C4-2B (cell line): ENCODE measurements around the gene LOXL3.

ENCODE experiments used
- ZFX ChIP-seq: fragments of 450-650 bp; IDR thresholded peaks from 2 replicates; pipeline ENCODE4 v1.6.1; 2017
- TF ChIP-seq, protein P1 (sequence below): fragments of 450-650 bp; conservative IDR thresholded peaks from 2 replicates; pipeline ENCODE4 v1.5.1; 2017; ENCODE audit warnings: mild to moderate bottlenecking

DNA sequence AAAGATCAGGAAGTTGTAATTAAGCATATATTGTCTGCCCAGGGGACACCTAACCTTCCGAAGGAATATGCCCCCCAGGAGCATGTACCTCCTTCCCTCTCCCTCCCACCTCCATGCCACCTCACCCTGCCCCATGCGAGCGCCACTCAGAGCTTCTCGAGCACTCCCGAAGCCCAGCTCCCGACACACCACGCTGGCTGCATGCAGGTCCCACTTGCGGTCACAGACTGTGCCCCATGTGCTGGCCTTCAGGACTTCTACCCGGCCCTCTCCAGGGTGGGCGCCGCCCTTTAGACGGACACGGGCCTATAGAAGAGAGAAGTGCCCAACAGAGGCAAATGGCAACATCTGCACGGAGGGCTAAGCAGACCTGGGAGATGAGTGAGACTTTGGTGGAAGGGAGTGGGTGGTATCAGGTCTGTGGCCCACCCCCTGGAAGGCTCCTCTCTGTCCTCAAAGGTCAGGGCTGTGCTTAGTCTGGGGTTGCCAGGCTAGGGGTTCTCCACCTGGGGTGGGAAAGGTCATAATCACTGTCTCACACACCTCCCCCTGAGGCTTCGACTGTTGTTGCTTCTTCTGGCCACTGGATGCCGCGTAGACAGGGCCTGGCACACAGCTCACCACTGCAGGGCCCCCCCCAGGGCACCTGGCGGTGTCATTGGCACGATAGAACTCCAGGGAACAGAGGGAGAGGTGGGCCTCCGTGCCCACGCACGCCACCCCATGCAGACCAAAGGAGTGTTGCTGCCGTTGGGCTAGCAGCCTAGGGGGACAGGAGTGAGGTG, 17.4 kb downstream of the LOXL3 start:
- TF ChIP-seq, protein P1, sequence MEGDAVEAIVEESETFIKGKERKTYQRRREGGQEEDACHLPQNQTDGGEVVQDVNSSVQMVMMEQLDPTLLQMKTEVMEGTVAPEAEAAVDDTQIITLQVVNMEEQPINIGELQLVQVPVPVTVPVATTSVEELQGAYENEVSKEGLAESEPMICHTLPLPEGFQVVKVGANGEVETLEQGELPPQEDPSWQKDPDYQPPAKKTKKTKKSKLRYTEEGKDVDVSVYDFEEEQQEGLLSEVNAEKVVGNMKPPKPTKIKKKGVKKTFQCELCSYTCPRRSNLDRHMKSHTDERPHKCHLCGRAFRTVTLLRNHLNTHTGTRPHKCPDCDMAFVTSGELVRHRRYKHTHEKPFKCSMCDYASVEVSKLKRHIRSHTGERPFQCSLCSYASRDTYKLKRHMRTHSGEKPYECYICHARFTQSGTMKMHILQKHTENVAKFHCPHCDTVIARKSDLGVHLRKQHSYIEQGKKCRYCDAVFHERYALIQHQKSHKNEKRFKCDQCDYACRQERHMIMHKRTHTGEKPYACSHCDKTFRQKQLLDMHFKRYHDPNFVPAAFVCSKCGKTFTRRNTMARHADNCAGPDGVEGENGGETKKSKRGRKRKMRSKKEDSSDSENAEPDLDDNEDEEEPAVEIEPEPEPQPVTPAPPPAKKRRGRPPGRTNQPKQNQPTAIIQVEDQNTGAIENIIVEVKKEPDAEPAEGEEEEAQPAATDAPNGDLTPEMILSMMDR, result no peak
- no peak for TF ChIP-seq ZFX
